ENCODE measurements around the gene EXOC6B. TPM values are rescaled to one million over a fixed set of nuclear protein-coding genes. Genes with fewer than 3 reads are reported as not detected.
A peak's percentile ranks its signal among the peaks of the same experiment; 100 is the strongest.

The EXOC6B gene
- total and polyA plus RNA-seq, 8 donors: 2.4 to 19.2 (median 11.3) TPM

GRCh38 chr2:72255540-72255939 is 570.3 kb downstream of the EXOC6B start:
- no peak for DNase-seq
- H3K9me3 ChIP-seq: no peaks in the 10 kb centered on the region
- no peak for ATAC-seq
- no peaks in the 10 kb centered on the region for H3K36me3 ChIP-seq
- no peaks in the 10 kb centered on the region for H3K27me3 ChIP-seq
- H3K4me3 ChIP-seq: no peak overlapping the region
- H3K27ac ChIP-seq: no peak overlapping the region
- intact Hi-C loops (cut with DNase I): no loop called here
- TF ChIP-seq CTCF (IDR thresholded peaks at IDR 0.05): no peak
- WGBS, 2 donors: 95 to 100% methylated on average over 1 of the region's 1 CpG
- FAIRE-seq: no peak
- H3K4me1 ChIP-seq: no peaks in the 10 kb centered on the region

GRCh38 chr2:72254831-72255451 is 570.9 kb downstream of the EXOC6B start:
- intact Hi-C loops (cut with DNase I): no loop called here
- Histone ChIP-seq H3K4me1 (no peaks in the 10 kb centered on the region), H3K27ac (no peak overlapping the region), H3K9me3 (no peaks in the 10 kb centered on the region), H3K27me3 (no peaks in the 10 kb centered on the region), H3K36me3 (no peaks in the 10 kb centered on the region), H3K4me3 (no peak overlapping the region)
- FAIRE-seq: no peak
- no peak for TF ChIP-seq CTCF (IDR thresholded peaks at IDR 0.05)
- WGBS, 2 donors: 83 to 97% methylated on average over 1 of the region's 1 CpG
- ATAC-seq: no peak
- DNase-seq: no peak

GRCh38 chr2:72238311-72238710 is 587.5 kb downstream of the EXOC6B start:
- ATAC-seq (no peak), FAIRE-seq (peak; percentile 20), DNase-seq (no peak)
- intact Hi-C loops (cut with DNase I): no loop called here
- TF ChIP-seq CTCF (IDR thresholded peaks at IDR 0.05): no peak
- no peak overlapping the region for H3K27ac ChIP-seq
- no peaks in the 10 kb centered on the region for H3K4me1 ChIP-seq
- H3K9me3 ChIP-seq: no peaks in the 10 kb centered on the region
- no peaks in the 10 kb centered on the region for H3K27me3 ChIP-seq
- H3K4me3 ChIP-seq: no peak overlapping the region
- no peaks in the 10 kb centered on the region for H3K36me3 ChIP-seq

GRCh38 chr2:72237549-72237948 is 588.3 kb downstream of the EXOC6B start:
- H3K4me3 ChIP-seq: no peak overlapping the region
- no peaks in the 10 kb centered on the region for H3K4me1 ChIP-seq
- TF ChIP-seq CTCF (IDR thresholded peaks at IDR 0.05): no peak
- WGBS, 2 donors: 76 to 85% methylated on average over 2 of the region's 2 CpGs
- H3K27ac ChIP-seq: no peak overlapping the region
- FAIRE-seq (no peak), DNase-seq (no peak), ATAC-seq (no peak)
- no peaks in the 10 kb centered on the region for H3K36me3 ChIP-seq
- no peaks in the 10 kb centered on the region for H3K9me3 ChIP-seq
- intact Hi-C loops (cut with DNase I): no loop called here
- no peaks in the 10 kb centered on the region for H3K27me3 ChIP-seq

GRCh38 chr2:72236445-72237067 is 589.3 kb downstream of the EXOC6B start:
- no peak for TF ChIP-seq CTCF (IDR thresholded peaks at IDR 0.05)
- Histone ChIP-seq H3K27me3 (no peaks in the 10 kb centered on the region), H3K4me3 (no peak overlapping the region), H3K9me3 (no peaks in the 10 kb centered on the region), H3K36me3 (no peaks in the 10 kb centered on the region), H3K4me1 (no peaks in the 10 kb centered on the region), H3K27ac (no peak overlapping the region)
- intact Hi-C loops (cut with DNase I): no loop called here
- 76 to 78% methylated on average over 3 of the region's 3 CpGs for WGBS, 2 donors
- FAIRE-seq (no peak), ATAC-seq (peak in 1 of 4 donors; percentile 23), DNase-seq (no peak)

All from pancreas (tissue), 10 donors.